DOHH2 (cell line): ENCODE data around the gene HOXC5.

ENCODE experiments used
- H3F3A ChIP-seq: fragments of 200-600 bp; sonication (generic), shearing (Covaris generic); 2 replicates; pipeline ENCODE4 v1.6.0; 2016; ENCODE audit warnings: antibody characterized with exemption, mild to moderate bottlenecking; ENCODE audit not compliant: control insufficient read depth, insufficient read depth
- H3K27ac ChIP-seq: fragments of 200-600 bp; sonication (generic); 2 replicates; pipeline ENCODE4 v1.5.1; 2014; ENCODE audit warnings: low read depth, mild to moderate bottlenecking, low read length, moderate library complexity
- H3K27me3 ChIP-seq: fragments of 200-600 bp; sonication (generic); 2 replicates; pipeline ENCODE4 v1.6.1; 2014; ENCODE audit warnings: mild to moderate bottlenecking, low read length, mixed read lengths; ENCODE audit not compliant: control insufficient read depth
- H3K36me3 ChIP-seq: fragments of 200-600 bp; sonication (generic); 2 replicates; pipeline ENCODE4 v1.6.1; 2014; ENCODE audit warnings: mild to moderate bottlenecking, low read length, moderate library complexity, mixed read lengths; ENCODE audit not compliant: control insufficient read depth
- H3K4me1 ChIP-seq: fragments of 200-600 bp; sonication (generic); 2 replicates; pipeline ENCODE4 v1.6.1; 2014; ENCODE audit warnings: mild to moderate bottlenecking, low read length, mixed read lengths; ENCODE audit not compliant: control insufficient read depth
- H3K4me2 ChIP-seq: fragments of 200-600 bp; sonication (generic); 2 replicates; pipeline ENCODE4 v1.6.0; 2014; ENCODE audit warnings: mild to moderate bottlenecking, low read length, moderate library complexity
- H3K4me3 ChIP-seq: fragments of 200-600 bp; sonication (generic); 2 replicates; pipeline ENCODE4 v1.5.1; 2014; ENCODE audit warnings: mild to moderate bottlenecking, low read length, mixed read lengths
- H3K79me2 ChIP-seq: fragments of 200-600 bp; sonication (generic); 2 replicates; pipeline ENCODE4 v1.6.1; 2014; ENCODE audit warnings: mild to moderate bottlenecking, low read length, mixed read lengths; ENCODE audit not compliant: control insufficient read depth
- H3K9me2 ChIP-seq: fragments of 200-600 bp; sonication (generic); replicated peaks from 2 replicates; pipeline ENCODE4 v1.6.1; 2014; ENCODE audit warnings: mild to moderate bottlenecking, low read length, mixed read lengths; ENCODE audit not compliant: control insufficient read depth
- H3K9me3 ChIP-seq: fragments of 200-600 bp; sonication (generic); 2 replicates; pipeline ENCODE4 v1.6.1; 2014; ENCODE audit warnings: antibody characterized with exemption, low read length, mixed read lengths; ENCODE audit not compliant: control insufficient read depth, insufficient read depth
- H4K20me1 ChIP-seq: fragments of 200-600 bp; sonication (generic); 2 replicates; pipeline ENCODE4 v1.6.0; 2014; ENCODE audit warnings: low read depth, mild to moderate bottlenecking, antibody characterized with exemption, low read length, moderate library complexity; ENCODE audit not compliant: control insufficient read depth, insufficient read depth
- CTCF ChIP-seq: fragments of 200-600 bp; sonication (generic); IDR thresholded peaks from one replicate; pipeline ENCODE4 v1.5.1; 2014; ENCODE audit warnings: antibody characterized with exemption, mild to moderate bottlenecking, low read depth, low read length; ENCODE audit not compliant: poor library complexity, severe bottlenecking
- EZH2phosphoT487 ChIP-seq: fragments of 200-600 bp; sonication (generic); IDR thresholded peaks from 2 replicates; pipeline ENCODE4 v1.6.1; 2017; ENCODE audit warnings: borderline replicate concordance, mild to moderate bottlenecking, antibody characterized with exemption, low read length, moderate library complexity, mixed read lengths

HOXC5 gene

GRCh38 chr12:54035568-54036264 is 2.9 kb downstream of the HOXC5 start:
- no peak overlapping the region for H3K27ac ChIP-seq

GRCh38 chr12:54036620-54037359 is 3.9 kb downstream of the HOXC5 start:
- Histone ChIP-seq H3K4me3 (no peak overlapping the region), H3K4me1 (peaks cover 14% of the 10 kb centered on the region), H3K36me3 (no peaks in the 10 kb centered on the region), H3K9me3 (no peaks in the 10 kb centered on the region), H3K4me2 (no peak overlapping the region), H3K27me3 (peaks cover 37% of the 10 kb centered on the region), H3F3A (no peaks in the 10 kb centered on the region), H3K79me2 (no peaks in the 10 kb centered on the region), H3K9me2 (no peaks in the 10 kb centered on the region), H4K20me1 (no peaks in the 10 kb centered on the region), H3K27ac (no peak overlapping the region)
- TF ChIP-seq CTCF (no peak), EZH2phosphoT487 (no peak)

More at GRCh38 chr12:54035568-54036264, 2.9 kb downstream of the HOXC5 start:
- H4K20me1 ChIP-seq = no peaks in the 10 kb centered on the region
- no peaks in the 10 kb centered on the region for H3K9me2 ChIP-seq
- no peak overlapping the region for H3K4me2 ChIP-seq
- peaks cover 48% of the 10 kb centered on the region for H3K27me3 ChIP-seq
- H3K9me3 ChIP-seq = no peaks in the 10 kb centered on the region
- H3K36me3 ChIP-seq = no peaks in the 10 kb centered on the region
- H3K79me2 ChIP-seq = no peaks in the 10 kb centered on the region
- no peak overlapping the region for H3K4me3 ChIP-seq
- H3F3A ChIP-seq = no peaks in the 10 kb centered on the region
- peaks cover 14% of the 10 kb centered on the region for H3K4me1 ChIP-seq
- TF ChIP-seq CTCF (no peak), EZH2phosphoT487 (no peak)

GRCh38 chr12:54037360-54038283 is 4.8 kb downstream of the HOXC5 start:
- H3K4me2 ChIP-seq = no peak overlapping the region
- no peak overlapping the region for H3K4me3 ChIP-seq
- H3K27ac ChIP-seq = no peak overlapping the region

More at GRCh38 chr12:54037360-54038283, 4.8 kb downstream of the HOXC5 start:
- no peaks in the 10 kb centered on the region for H3K79me2 ChIP-seq
- no peaks in the 10 kb centered on the region for H3K9me3 ChIP-seq
- no peaks in the 10 kb centered on the region for H4K20me1 ChIP-seq
- TF ChIP-seq CTCF (no peak), EZH2phosphoT487 (no peak)
- no peaks in the 10 kb centered on the region for H3K36me3 ChIP-seq
- H3F3A ChIP-seq = no peaks in the 10 kb centered on the region
- no peaks in the 10 kb centered on the region for H3K9me2 ChIP-seq
- peaks cover 32% of the 10 kb centered on the region for H3K27me3 ChIP-seq
- peaks cover 14% of the 10 kb centered on the region for H3K4me1 ChIP-seq
